Peyer's patch (tissue), 4 donors: ENCODE data around the gene MSMB. TPM values are rescaled to one million over a fixed set of nuclear protein-coding genes. Genes with fewer than 3 reads are reported as not detected.
"Not testable (repeated sequence)": the region's sequence is repeated elsewhere in the genome, so short reads cannot be mapped to it uniquely, and the experiment has no call there.

Source experiments
- DNase-seq, 3 donors: peaks; one replicate each; pipeline ENCODE4 v3.0.0-alpha.2; 2017 to 2019
- H3K27ac ChIP-seq, 4 donors: fragments of 200-600 bp; sonication (generic); one replicate each; pipeline ENCODE4 v1.5.1; 2016 to 2019
- H3K27me3 ChIP-seq, 2 donors: fragments of 200-600 bp; sonication (generic); one replicate each; pipeline ENCODE4 v1.5.1; 2019
- H3K36me3 ChIP-seq, 3 donors: fragments of 200-600 bp; sonication (generic); one replicate each; pipeline ENCODE4 v1.5.1; 2016 to 2019
- H3K4me1 ChIP-seq, 4 donors: fragments of 200-600 bp; sonication (generic); one replicate each; pipeline ENCODE4 v1.5.1; 2016 to 2019
- H3K4me3 ChIP-seq, 4 donors: fragments of 200-600 bp; sonication (generic); 1 replicate in 3 of 4; 2 replicates in 1 of 4; pipeline ENCODE4 v1.5.1; 2016 to 2019; ENCODE audit warnings: mild to moderate bottlenecking in 1 of 4
- H3K9me3 ChIP-seq, 4 donors: fragments of 200-600 bp; sonication (generic); one replicate each; pipeline ENCODE4 v1.5.1; 2016 to 2019; ENCODE audit warnings: mild to moderate bottlenecking in 1 of 4
- CTCF ChIP-seq, 6 experiments: fragments of 450-650 bp in 4 of 6; fragments of 200-600 bp in 2 of 6; sonication (generic) in 1 of 6; IDR thresholded peaks; one replicate each; pipeline ENCODE4 v1.5.1; 2017 to 2019; ENCODE audit warnings: antibody characterized with exemption in 6 of 6, mild to moderate bottlenecking in 3 of 6, moderate library complexity in 1 of 6
- POLR2A ChIP-seq, 2 donors: fragments of 450-650 bp; IDR thresholded peaks; one replicate each; pipeline ENCODE4 v1.5.1; 2017; ENCODE audit warnings: antibody characterized with exemption in 2 of 2, mild to moderate bottlenecking in 2 of 2, moderate library complexity in 2 of 2
- small RNA-seq, 2 donors: library from RNA; depleted of rRNA; stranded (forward); fragments of <200 nt; gene quantifications; one replicate each; pipeline ENCODE3, GENCODE V24; 2016
- total RNA-seq, 4 donors: library from RNA; depleted of rRNA; stranded (reverse); fragments of >200 nt; gene quantifications; one replicate each; pipeline ENCODE4 v1.1.0, GENCODE V29; 2016

MSMB gene
- total RNA-seq, 4 donors from 2014 or later: not detected

- Histone ChIP-seq H3K36me3 (peaks cover 0 to 63% (median 0%) of the 10 kb centered on the region in 3 donors), H3K4me1 (no peaks in the 10 kb centered on the region)
Measured at GRCh38 chr10:46000538-46000937, 45.5 kb downstream of the MSMB start.

GRCh38 chr10:45999955-46000354 lies 46.1 kb downstream of the MSMB start:
- not testable (repeated sequence) for H3K27me3 ChIP-seq, H3K4me1 ChIP-seq, H3K9me3 ChIP-seq, H3K4me3 ChIP-seq, DNase-seq, H3K27ac ChIP-seq
- peaks cover 0 to 58% (median 0%) of the 10 kb centered on the region in 3 donors for H3K36me3 ChIP-seq

More at GRCh38 chr10:46000538-46000937, 45.5 kb downstream of the MSMB start:
- Histone ChIP-seq H3K27ac (no peak overlapping the region), H3K4me3 (no peak overlapping the region), H3K9me3 (no peaks in the 10 kb centered on the region), H3K27me3 (no peaks in the 10 kb centered on the region)
- no peak for DNase-seq
- no peak for TF ChIP-seq POLR2A (IDR thresholded peaks at IDR 0.05)

GRCh38 chr10:45997994-45998763 lies 47.9 kb downstream of the MSMB start:
- TF ChIP-seq POLR2A (IDR thresholded peaks at IDR 0.05): no peak
- TF ChIP-seq CTCF (IDR thresholded peaks at IDR 0.05): no peak
- Histone ChIP-seq H3K27me3 (no peaks in the 10 kb centered on the region), H3K4me1 (no peaks in the 10 kb centered on the region), H3K36me3 (peaks cover 0 to 49% (median 0%) of the 10 kb centered on the region in 3 donors), H3K9me3 (no peaks in the 10 kb centered on the region), H3K4me3 (no peak overlapping the region), H3K27ac (no peak overlapping the region)
- no peak for DNase-seq

- no peak overlapping the region for H3K4me3 ChIP-seq
- TF ChIP-seq POLR2A (IDR thresholded peaks at IDR 0.05): no peak
- TF ChIP-seq CTCF (IDR thresholded peaks at IDR 0.05): no peak
Measured at GRCh38 chr10:45997557-45997956, 48.5 kb downstream of the MSMB start.

GRCh38 chr10:45985590-45985989 lies 60.5 kb downstream of the MSMB start:
- not testable (repeated sequence) for H3K4me3 ChIP-seq, H3K9me3 ChIP-seq, DNase-seq, H3K27me3 ChIP-seq, H3K4me1 ChIP-seq
- peaks cover 0 to 29% (median 0%) of the 10 kb centered on the region in 3 donors for H3K36me3 ChIP-seq
- H3K27ac ChIP-seq: peak overlapping the region in 2 of 4 donors; percentile 17 to 52

More at GRCh38 chr10:45997557-45997956, 48.5 kb downstream of the MSMB start:
- no peaks in the 10 kb centered on the region for H3K9me3 ChIP-seq
- no peaks in the 10 kb centered on the region for H3K27me3 ChIP-seq
- H3K27ac ChIP-seq: no peak overlapping the region
- no peak for DNase-seq
- H3K36me3 ChIP-seq: peaks cover 0 to 45% (median 0%) of the 10 kb centered on the region in 3 donors
- no peaks in the 10 kb centered on the region for H3K4me1 ChIP-seq

- H3K27ac ChIP-seq, H3K27me3 ChIP-seq, H3K4me1 ChIP-seq, H3K9me3 ChIP-seq, DNase-seq, H3K4me3 ChIP-seq: not testable (repeated sequence)
- peaks cover 0 to 22% (median 0%) of the 10 kb centered on the region in 3 donors for H3K36me3 ChIP-seq
Measured at GRCh38 chr10:45984473-45984872, 61.6 kb downstream of the MSMB start.

- peaks cover 0 to 17% (median 0%) of the 10 kb centered on the region in 3 donors for H3K36me3 ChIP-seq
- peak in 4 of 6 experiments; percentile 25 to 68 (median 62) for TF ChIP-seq CTCF (IDR thresholded peaks at IDR 0.05)
- DNase-seq: peak in 2 of 3 donors; percentile 22 to 75
- not testable (repeated sequence) for H3K9me3 ChIP-seq, H3K27me3 ChIP-seq, H3K4me1 ChIP-seq, H3K27ac ChIP-seq, H3K4me3 ChIP-seq
Measured at GRCh38 chr10:45983538-45984186, 62.4 kb downstream of the MSMB start.

Small RNA genes lying within 50 kb of the gene (small RNA-seq; reads per million reads assigned to genes)
- 0 reads per million in 2 donors for gene SNORA74C-1

Other genes with a start within 250 kb of the MSMB start
- gene AGAP4, start 198.8 kb downstream of the MSMB start, total RNA-seq: 10 to 100 TPM; 17.0 to 59.4 (median 47.4) TPM
- 10 to 100 TPM; 24.5 to 62.2 (median 43.5) TPM for gene TIMM23, start 73.8 kb downstream of the MSMB start, total RNA-seq
- gene NCOA4, start 15.6 kb downstream of the MSMB start, total RNA-seq: 100 to 1,000 TPM; 110 to 351 (median 184) TPM
- not detected for gene ANTXRL, start 240.7 kb upstream of the MSMB start, total RNA-seq